ENCODE results near the gene TF. TPM values are rescaled to one million over a fixed set of nuclear protein-coding genes. Genes with fewer than 3 reads are reported as not detected.

TF gene
- polyA plus RNA-seq, 3 donors: 0.73 TPM; not detected in 2

GRCh38 chr3:133709139-133709750 is 36.9 kb upstream of the TF start:
- DNase-seq: no peak
- Histone ChIP-seq H3K4me1 (ENCODE audit: control insufficient read depth in 1 of 2, insufficient read depth in 2 of 2, low read length in 2 of 2) (no peaks in the 10 kb centered on the region), H4K20me1 (ENCODE audit: insufficient read depth, low read length) (no peaks in the 10 kb centered on the region), H3K9ac (ENCODE audit: insufficient read depth, low read length, poor library complexity, severe bottlenecking) (no peak overlapping the region), H3K79me2 (ENCODE audit: insufficient read depth, low read length) (no peaks in the 10 kb centered on the region), H3K4me2 (replicated peaks; ENCODE audit: extremely low read depth, low read length, poor library complexity, severe bottlenecking) (no peak overlapping the region), H3K27me3 (ENCODE audit: control insufficient read depth in 2 of 2, insufficient read depth in 2 of 2, low read length in 2 of 2) (no peaks in the 10 kb centered on the region), H3K4me3 (replicated peaks in 1 of 3; ENCODE audit: low read depth in 2 of 3, low read length in 3 of 3) (no peak overlapping the region), H3K36me3 (replicated peaks in 1 of 2; ENCODE audit: control insufficient read depth in 1 of 2, insufficient read depth in 2 of 2, low read length in 2 of 2) (no peaks in the 10 kb centered on the region), H3K27ac (ENCODE audit: low read depth in 1 of 2, low read length in 2 of 2) (no peak overlapping the region), H3K9me3 (replicated peaks in 1 of 2; ENCODE audit: control insufficient read depth in 1 of 2, insufficient read depth in 1 of 2, low read length in 2 of 2) (no peaks in the 10 kb centered on the region), H2AFZ (ENCODE audit: insufficient read depth, low read depth, low read length, poor library complexity, severe bottlenecking) (no peak overlapping the region)
- no peak for TF ChIP-seq CTCF (IDR thresholded peaks at IDR 0.05)
- Mint-ChIP-seq H3K4me1 (no peaks in the 10 kb centered on the region), H3K27ac (no peak overlapping the region), H3K9me3 (peaks cover 0 to 1% (median 0%) of the 10 kb centered on the region in 7 donors), H3K27me3 (ENCODE audit: low read depth in 3 of 3) (peaks cover 1 to 15% (median 7%) of the 10 kb centered on the region in 3 donors), H3K36me3 (no peaks in the 10 kb centered on the region), H3K4me3 (no peak overlapping the region)
- intact Hi-C loops (cut with micrococcal nuclease): no loop called here
- WGBS (ENCODE audit: insufficient coverage): 86% methylated on average over 1 of the region's 3 CpGs

DNA sequence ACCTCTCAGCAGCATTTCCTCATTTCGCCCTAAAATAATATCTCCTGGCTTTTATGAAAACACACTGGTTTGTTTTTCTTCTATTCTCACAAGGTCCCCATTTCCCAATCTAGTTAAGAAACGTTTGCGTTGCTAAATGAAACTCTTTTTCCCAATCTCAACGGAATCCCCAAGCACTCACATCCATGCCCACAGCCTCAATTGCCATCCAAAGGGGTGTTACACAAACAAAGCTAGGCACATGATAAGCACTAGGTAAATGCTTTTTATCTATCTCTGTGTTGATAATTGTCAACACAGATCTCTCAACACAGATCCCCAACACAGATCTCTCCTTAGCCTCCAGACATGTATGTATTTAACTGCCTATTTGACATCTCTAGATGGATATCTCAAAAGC is 35.2 kb upstream of the TF start:
- Mint-ChIP-seq H3K36me3 (no peaks in the 10 kb centered on the region), H3K4me1 (no peaks in the 10 kb centered on the region), H3K27ac (no peak overlapping the region), H3K9me3 (peaks cover 0 to 1% (median 0%) of the 10 kb centered on the region in 7 donors), H3K27me3 (ENCODE audit: low read depth in 3 of 3) (peaks cover 1 to 12% (median 5%) of the 10 kb centered on the region in 3 donors), H3K4me3 (no peak overlapping the region)
- no peak overlapping the region for H3K4me3 ChIP-seq (replicated peaks in 1 of 3; ENCODE audit: low read depth in 2 of 3, low read length in 3 of 3)
- H3K79me2 ChIP-seq (ENCODE audit: insufficient read depth, low read length): no peaks in the 10 kb centered on the region
- WGBS (ENCODE audit: insufficient coverage): 54% methylated on average over 4 of the region's 4 CpGs
- no peak overlapping the region for H2AFZ ChIP-seq (ENCODE audit: insufficient read depth, low read depth, low read length, poor library complexity, severe bottlenecking)
- H3K27ac ChIP-seq (ENCODE audit: low read depth in 1 of 2, low read length in 2 of 2): no peak overlapping the region
- TF ChIP-seq CTCF (IDR thresholded peaks at IDR 0.05): no peak
- no peak for DNase-seq
- no peaks in the 10 kb centered on the region for H3K27me3 ChIP-seq (ENCODE audit: control insufficient read depth in 2 of 2, insufficient read depth in 2 of 2, low read length in 2 of 2)
- H3K4me1 ChIP-seq (ENCODE audit: control insufficient read depth in 1 of 2, insufficient read depth in 2 of 2, low read length in 2 of 2): no peaks in the 10 kb centered on the region
- intact Hi-C loops (cut with micrococcal nuclease): no loop called here
- H3K36me3 ChIP-seq (replicated peaks in 1 of 2; ENCODE audit: control insufficient read depth in 1 of 2, insufficient read depth in 2 of 2, low read length in 2 of 2): no peaks in the 10 kb centered on the region
- no peak overlapping the region for H3K9ac ChIP-seq (ENCODE audit: insufficient read depth, low read length, poor library complexity, severe bottlenecking)
- H3K4me2 ChIP-seq (replicated peaks; ENCODE audit: extremely low read depth, low read length, poor library complexity, severe bottlenecking): no peak overlapping the region
- no peaks in the 10 kb centered on the region for H4K20me1 ChIP-seq (ENCODE audit: insufficient read depth, low read length)
- no peaks in the 10 kb centered on the region for H3K9me3 ChIP-seq (replicated peaks in 1 of 2; ENCODE audit: control insufficient read depth in 1 of 2, insufficient read depth in 1 of 2, low read length in 2 of 2)

All from CD14-positive monocyte (primary cell).